A673 (cell line): Measurements from ENCODE around the gene DOK3.

ENCODE experiments used
- EZH2 ChIP-seq: fragments of 200-600 bp; sonication (generic); IDR thresholded peaks from 2 replicates; pipeline ENCODE4 v1.6.1; 2017; ENCODE audit warnings: borderline replicate concordance, low read depth, mild to moderate bottlenecking, mixed read lengths, antibody characterized with exemption, low read length; ENCODE audit not compliant: poor library complexity, severe bottlenecking
- TF ChIP-seq, protein P1 (sequence below): fragments of 300-800, 200-600 bp; sonication (generic); conservative IDR thresholded peaks from 2 replicates; pipeline ENCODE4 v1.5.1; 2017; ENCODE audit warnings: low read depth, mild to moderate bottlenecking, antibody characterized with exemption, low read length, moderate library complexity, mixed read lengths

DNA sequence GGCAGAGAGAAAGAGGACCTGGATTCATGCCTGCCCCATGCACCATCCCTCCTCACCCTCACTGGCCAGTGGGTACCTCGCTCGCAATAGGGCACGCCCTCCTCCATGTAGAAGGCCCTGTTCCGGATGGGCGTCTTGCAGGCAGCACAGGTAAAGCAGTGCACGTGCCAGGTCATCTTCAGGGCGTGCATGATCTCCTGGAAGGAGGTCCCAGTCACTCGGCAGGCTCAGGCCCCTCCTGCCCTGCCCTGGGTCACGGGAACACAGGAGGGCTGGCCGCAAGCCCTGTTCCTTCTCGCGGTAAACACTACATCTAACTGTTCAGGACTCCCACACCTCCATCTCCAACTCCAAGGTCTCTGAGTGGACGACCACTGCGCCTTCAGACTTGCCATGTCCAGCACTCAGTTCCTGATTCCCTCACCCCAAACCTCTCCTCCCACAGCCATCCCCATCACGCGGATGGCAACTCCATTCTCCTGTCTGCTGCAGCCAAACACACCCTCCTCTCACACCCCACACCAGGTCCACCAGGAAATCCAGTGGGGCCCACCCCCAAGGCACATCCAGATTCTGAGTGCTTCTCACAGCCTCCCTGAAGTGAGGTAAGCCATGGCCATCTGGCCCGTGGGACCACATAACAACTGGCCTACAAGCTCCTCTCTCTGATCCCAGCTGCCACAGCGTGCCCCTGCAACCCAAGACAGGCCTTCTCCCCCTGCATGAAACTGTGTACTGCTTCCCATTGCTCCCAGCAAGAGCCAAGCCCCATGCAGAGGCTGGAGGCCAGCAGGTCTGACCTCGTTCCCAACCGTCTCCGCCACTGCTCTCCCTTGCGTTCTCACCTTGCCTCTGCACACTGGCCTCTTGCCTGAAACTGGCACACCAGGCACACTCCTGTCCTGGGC, 25.4 kb downstream of the DOK3 start:
- TF ChIP-seq, protein P1, sequence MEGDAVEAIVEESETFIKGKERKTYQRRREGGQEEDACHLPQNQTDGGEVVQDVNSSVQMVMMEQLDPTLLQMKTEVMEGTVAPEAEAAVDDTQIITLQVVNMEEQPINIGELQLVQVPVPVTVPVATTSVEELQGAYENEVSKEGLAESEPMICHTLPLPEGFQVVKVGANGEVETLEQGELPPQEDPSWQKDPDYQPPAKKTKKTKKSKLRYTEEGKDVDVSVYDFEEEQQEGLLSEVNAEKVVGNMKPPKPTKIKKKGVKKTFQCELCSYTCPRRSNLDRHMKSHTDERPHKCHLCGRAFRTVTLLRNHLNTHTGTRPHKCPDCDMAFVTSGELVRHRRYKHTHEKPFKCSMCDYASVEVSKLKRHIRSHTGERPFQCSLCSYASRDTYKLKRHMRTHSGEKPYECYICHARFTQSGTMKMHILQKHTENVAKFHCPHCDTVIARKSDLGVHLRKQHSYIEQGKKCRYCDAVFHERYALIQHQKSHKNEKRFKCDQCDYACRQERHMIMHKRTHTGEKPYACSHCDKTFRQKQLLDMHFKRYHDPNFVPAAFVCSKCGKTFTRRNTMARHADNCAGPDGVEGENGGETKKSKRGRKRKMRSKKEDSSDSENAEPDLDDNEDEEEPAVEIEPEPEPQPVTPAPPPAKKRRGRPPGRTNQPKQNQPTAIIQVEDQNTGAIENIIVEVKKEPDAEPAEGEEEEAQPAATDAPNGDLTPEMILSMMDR, result no peak
- no peak for TF ChIP-seq EZH2
